ENCODE results near the gene LNX2. TPM values are rescaled to one million over a fixed set of nuclear protein-coding genes. Genes with fewer than 3 reads are reported as not detected.
A peak's percentile ranks its signal among the peaks of the same experiment; 100 is the strongest.

Gene LNX2
- total and polyA plus RNA-seq, 2 donors from 2014 or later = 5.6 to 13.8 TPM

DNA sequence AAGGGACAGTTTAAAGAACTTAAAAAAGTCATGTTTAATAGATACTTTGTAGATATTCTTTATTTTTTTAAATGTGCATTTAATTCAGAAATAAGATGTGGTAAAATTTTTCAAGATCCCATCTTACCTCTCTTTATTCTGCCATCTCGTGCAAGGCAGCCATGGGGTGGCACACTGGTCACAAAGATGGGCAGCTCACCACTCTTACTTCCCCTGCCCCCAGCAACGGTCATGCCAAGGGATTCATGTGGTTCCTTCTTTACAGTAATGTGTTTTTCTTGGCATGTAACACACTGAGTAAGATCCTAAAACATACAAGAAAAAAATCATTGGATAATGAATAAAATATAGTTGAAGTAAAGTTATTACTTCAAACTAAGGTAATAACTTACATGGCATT lies 64.2 kb downstream of the LNX2 start:
- Histone ChIP-seq H3K9me3 (ENCODE audit: control insufficient read depth in 2 of 3, insufficient read depth in 1 of 3, low read length in 3 of 3) (no peaks in the 10 kb centered on the region), H3K27me3 (ENCODE audit: control insufficient read depth, insufficient read depth, low read length) (no peaks in the 10 kb centered on the region), H3K36me3 (ENCODE audit: control insufficient read depth in 2 of 3, insufficient read depth in 3 of 3, low read length in 3 of 3) (peaks cover 0 to 14% (median 9%) of the 10 kb centered on the region in 3 donors), H3K27ac (ENCODE audit: low read depth in 2 of 2, low read length in 2 of 2) (no peak overlapping the region), H3K4me1 (ENCODE audit: control insufficient read depth in 2 of 3, insufficient read depth in 2 of 3, low read depth in 1 of 3, low read length in 3 of 3) (no peaks in the 10 kb centered on the region), H3K9ac (ENCODE audit: low read length in 3 of 3) (no peak overlapping the region), H3K4me3 (ENCODE audit: low read length in 3 of 3) (no peak overlapping the region)
- DNase-seq (peak in 1 of 5 donors; percentile 20), FAIRE-seq (peak; percentile 17)
- intact Hi-C loops (cut with DNase I) = no loop called here
- TF ChIP-seq, protein P1, sequence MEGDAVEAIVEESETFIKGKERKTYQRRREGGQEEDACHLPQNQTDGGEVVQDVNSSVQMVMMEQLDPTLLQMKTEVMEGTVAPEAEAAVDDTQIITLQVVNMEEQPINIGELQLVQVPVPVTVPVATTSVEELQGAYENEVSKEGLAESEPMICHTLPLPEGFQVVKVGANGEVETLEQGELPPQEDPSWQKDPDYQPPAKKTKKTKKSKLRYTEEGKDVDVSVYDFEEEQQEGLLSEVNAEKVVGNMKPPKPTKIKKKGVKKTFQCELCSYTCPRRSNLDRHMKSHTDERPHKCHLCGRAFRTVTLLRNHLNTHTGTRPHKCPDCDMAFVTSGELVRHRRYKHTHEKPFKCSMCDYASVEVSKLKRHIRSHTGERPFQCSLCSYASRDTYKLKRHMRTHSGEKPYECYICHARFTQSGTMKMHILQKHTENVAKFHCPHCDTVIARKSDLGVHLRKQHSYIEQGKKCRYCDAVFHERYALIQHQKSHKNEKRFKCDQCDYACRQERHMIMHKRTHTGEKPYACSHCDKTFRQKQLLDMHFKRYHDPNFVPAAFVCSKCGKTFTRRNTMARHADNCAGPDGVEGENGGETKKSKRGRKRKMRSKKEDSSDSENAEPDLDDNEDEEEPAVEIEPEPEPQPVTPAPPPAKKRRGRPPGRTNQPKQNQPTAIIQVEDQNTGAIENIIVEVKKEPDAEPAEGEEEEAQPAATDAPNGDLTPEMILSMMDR (IDR thresholded peaks at IDR 0.05; ENCODE audit: borderline replicate concordance, extremely low read depth, insufficient read depth) = peak; percentile 23

DNA sequence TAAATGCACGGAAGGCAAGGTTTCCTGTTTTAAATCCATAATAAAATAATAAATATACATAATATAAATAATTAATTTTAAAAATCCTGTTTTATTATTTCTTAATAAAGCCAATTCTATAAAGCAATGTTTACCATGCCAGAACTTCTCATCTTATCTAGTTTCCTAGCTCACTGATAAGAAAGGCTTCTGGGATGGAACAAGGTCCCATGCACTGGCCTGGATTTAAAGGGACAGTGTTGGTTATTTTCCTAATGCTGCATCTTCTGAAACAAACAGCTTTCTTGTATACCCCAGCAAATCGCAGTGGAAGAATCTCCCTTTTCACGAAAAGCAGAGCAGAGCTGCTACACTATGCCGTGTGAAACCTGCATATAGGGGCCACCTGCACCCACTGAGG lies 68.8 kb downstream of the LNX2 start:
- DNase-seq (no peak), FAIRE-seq (no peak)
- intact Hi-C loops (cut with DNase I) = no loop called here
- H3K4me1 ChIP-seq (ENCODE audit: control insufficient read depth in 2 of 3, insufficient read depth in 2 of 3, low read depth in 1 of 3, low read length in 3 of 3) = no peaks in the 10 kb centered on the region
- H3K27ac ChIP-seq (ENCODE audit: low read depth in 2 of 2, low read length in 2 of 2) = no peak overlapping the region
- TF ChIP-seq, protein P1 (IDR thresholded peaks at IDR 0.05; ENCODE audit: borderline replicate concordance, extremely low read depth, insufficient read depth) = no peak
- H3K27me3 ChIP-seq (ENCODE audit: control insufficient read depth, insufficient read depth, low read length) = no peaks in the 10 kb centered on the region
- H3K4me3 ChIP-seq (ENCODE audit: low read length in 3 of 3) = no peak overlapping the region
- no peaks in the 10 kb centered on the region for H3K9me3 ChIP-seq (ENCODE audit: control insufficient read depth in 2 of 3, insufficient read depth in 1 of 3, low read length in 3 of 3)
- peaks cover 0 to 20% (median 19%) of the 10 kb centered on the region in 3 donors for H3K36me3 ChIP-seq (ENCODE audit: control insufficient read depth in 2 of 3, insufficient read depth in 3 of 3, low read length in 3 of 3)
- H3K9ac ChIP-seq (ENCODE audit: low read length in 3 of 3) = no peak overlapping the region

GRCh38 chr13:27549406-27549981 lies 70.8 kb downstream of the LNX2 start:
- H3K27ac ChIP-seq (ENCODE audit: low read depth in 2 of 2, low read length in 2 of 2) = no peak overlapping the region
- H3K36me3 ChIP-seq (ENCODE audit: control insufficient read depth in 2 of 3, insufficient read depth in 3 of 3, low read length in 3 of 3) = peaks cover 0 to 14% (median 13%) of the 10 kb centered on the region in 3 donors
- H3K27me3 ChIP-seq (ENCODE audit: control insufficient read depth, insufficient read depth, low read length) = no peaks in the 10 kb centered on the region
- H3K4me1 ChIP-seq (ENCODE audit: control insufficient read depth in 2 of 3, insufficient read depth in 2 of 3, low read depth in 1 of 3, low read length in 3 of 3) = no peaks in the 10 kb centered on the region
- no peak for FAIRE-seq
- H3K4me3 ChIP-seq (ENCODE audit: low read length in 3 of 3) = no peak overlapping the region
- no peak for DNase-seq
- H3K9me3 ChIP-seq (ENCODE audit: control insufficient read depth in 2 of 3, insufficient read depth in 1 of 3, low read length in 3 of 3) = no peaks in the 10 kb centered on the region
- no peak overlapping the region for H3K9ac ChIP-seq (ENCODE audit: low read length in 3 of 3)
- intact Hi-C loops (cut with DNase I) = no loop called here
- TF ChIP-seq, protein P1 (IDR thresholded peaks at IDR 0.05; ENCODE audit: borderline replicate concordance, extremely low read depth, insufficient read depth) = no peak

DNA sequence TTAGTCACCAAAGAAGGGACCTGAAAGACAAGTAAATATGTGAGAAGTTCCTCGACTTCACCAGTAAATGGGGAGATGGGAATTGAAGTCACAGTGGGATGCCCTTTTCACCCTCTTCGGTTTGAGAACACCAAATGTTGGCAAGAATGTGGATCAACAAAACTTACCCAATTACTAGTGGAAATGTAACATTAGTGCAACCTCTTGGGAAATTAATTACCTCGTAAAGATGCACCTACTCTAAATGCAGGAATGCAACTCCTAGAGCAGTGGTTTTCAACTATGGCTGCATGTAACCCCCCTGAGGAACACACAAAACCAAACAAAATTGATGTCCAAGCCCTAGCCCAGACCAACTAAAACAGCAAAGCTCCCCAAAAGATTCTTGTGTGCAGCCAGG lies 78.1 kb downstream of the LNX2 start:
- Histone ChIP-seq H3K27me3 (ENCODE audit: control insufficient read depth, insufficient read depth, low read length) (no peaks in the 10 kb centered on the region), H3K9ac (ENCODE audit: low read length in 3 of 3) (no peak overlapping the region), H3K27ac (ENCODE audit: low read depth in 2 of 2, low read length in 2 of 2) (no peak overlapping the region), H3K36me3 (ENCODE audit: control insufficient read depth in 2 of 3, insufficient read depth in 3 of 3, low read length in 3 of 3) (no peaks in the 10 kb centered on the region), H3K4me3 (ENCODE audit: low read length in 3 of 3) (no peak overlapping the region), H3K9me3 (ENCODE audit: control insufficient read depth in 2 of 3, insufficient read depth in 1 of 3, low read length in 3 of 3) (no peaks in the 10 kb centered on the region), H3K4me1 (ENCODE audit: control insufficient read depth in 2 of 3, insufficient read depth in 2 of 3, low read depth in 1 of 3, low read length in 3 of 3) (no peaks in the 10 kb centered on the region)
- intact Hi-C loops (cut with DNase I) = no loop called here
- DNase-seq (no peak), FAIRE-seq (no peak)
- TF ChIP-seq, protein P1 (IDR thresholded peaks at IDR 0.05; ENCODE audit: borderline replicate concordance, extremely low read depth, insufficient read depth) = no peak

Data from kidney (tissue), 14 donors.